K562 (cell line): ENCODE measurements around the gene NRF1. TPM values are rescaled to one million over a fixed set of nuclear protein-coding genes. Genes with fewer than 3 reads are reported as not detected.

Experiments
- ARID3B ChIP-seq: fragments of 250-450 bp; sonication (Bioruptor Pico); IDR thresholded peaks from 2 replicates; pipeline ENCODE4 v1.4.0; 2020; ENCODE audit warnings: borderline replicate concordance
- CUX1 ChIP-seq: fragments of 200-800 bp; sonication (Bioruptor generic); IDR thresholded peaks from 2 replicates; pipeline ENCODE4 v1.6.1; 2016; ENCODE audit warnings: missing genetic modification characterization, missing compliant biosample characterization
- DDX20 ChIP-seq: fragments of 450-650 bp; IDR thresholded peaks from 2 replicates; pipeline ENCODE4 v1.6.1; 2016; ENCODE audit warnings: missing genetic modification characterization, low read depth, mild to moderate bottlenecking, missing compliant biosample characterization, moderate library complexity
- DNMT1 ChIP-seq: fragments of 450-650 bp; IDR thresholded peaks from 2 replicates; pipeline ENCODE4 v1.6.1; 2016; ENCODE audit warnings: antibody characterized with exemption, mild to moderate bottlenecking
- DPF2 ChIP-seq: fragments of 450-650 bp; IDR thresholded peaks from 2 replicates; pipeline ENCODE4 v1.6.1; 2016
- EWSR1 ChIP-seq: fragments of 450-650 bp; IDR thresholded peaks from 2 replicates; pipeline ENCODE4 v1.6.1; 2018; ENCODE audit warnings: borderline replicate concordance, mild to moderate bottlenecking, low read depth, moderate library complexity; ENCODE audit not compliant: partially characterized antibody
- GATAD2B ChIP-seq: fragments of 450-650 bp; IDR thresholded peaks from 2 replicates; pipeline ENCODE4 v1.6.1; 2017; ENCODE audit warnings: mild to moderate bottlenecking, borderline replicate concordance
- HDAC1 ChIP-seq, 2 experiments: fragments of 450-650 bp; IDR thresholded peaks; 2 replicates each; pipeline ENCODE4 v1.6.1; 2016 to 2017; ENCODE audit warnings: inconsistent platforms in 1 of 2, mild to moderate bottlenecking in 1 of 2, moderate library complexity in 1 of 2
- HNRNPK ChIP-seq: fragments of 200-400 bp; formaldehyde crosslinking; IDR thresholded peaks from one replicate; pipeline ENCODE4 v1.6.1; 2018; ENCODE audit warnings: mild to moderate bottlenecking, low read depth, low read length; ENCODE audit not compliant: poor library complexity, severe bottlenecking
- KDM1A ChIP-seq, 2 experiments: fragments of 450-650 bp; IDR thresholded peaks; 2 replicates each; pipeline ENCODE4 v1.6.1; 2016; ENCODE audit warnings: mild to moderate bottlenecking in 2 of 2
- MAFF ChIP-seq: IDR thresholded peaks from 2 replicates; pipeline ENCODE4 v1.6.1; 2012; ENCODE audit warnings: low read length, improper control_type of control experiment
- NR3C1 ChIP-seq: sonication (generic); formaldehyde crosslinking; IDR thresholded peaks from 2 replicates; pipeline ENCODE4 v1.8.1; 2022; ENCODE audit warnings: missing genetic modification reagents
- POLR3A ChIP-seq: IDR thresholded peaks from 2 replicates; pipeline ENCODE4 v1.6.1; 2011; ENCODE audit warnings: borderline replicate concordance, mild to moderate bottlenecking, moderate library complexity; ENCODE audit not compliant: insufficient read length, insufficient read depth; ENCODE audit errors: extremely low read depth
- SREBF2 ChIP-seq: sonication (generic); formaldehyde crosslinking; IDR thresholded peaks from 2 replicates; pipeline ENCODE4 v1.4.0; 2020; ENCODE audit warnings: mild to moderate bottlenecking, missing genetic modification reagents
- ZBTB17 ChIP-seq: fragments of 450-650 bp; formaldehyde crosslinking; IDR thresholded peaks from 2 replicates; pipeline ENCODE4 v1.4.0; 2020; ENCODE audit warnings: mild to moderate bottlenecking
- ZMIZ1 ChIP-seq, 2 experiments: fragments of 150-350 bp in 1 of 2; IDR thresholded peaks; 2 replicates each; pipeline ENCODE4 v1.6.1; 2012 to 2016; ENCODE audit warnings: low read depth in 2 of 2, low read length in 2 of 2, mild to moderate bottlenecking in 1 of 2, moderate library complexity in 1 of 2
- ZNF24 ChIP-seq: fragments of 450-650 bp; IDR thresholded peaks from 2 replicates; pipeline ENCODE4 v1.6.1; 2016
- ZNF561 ChIP-seq: fragments of 450-650 bp; formaldehyde crosslinking; conservative IDR thresholded peaks from 2 replicates; pipeline ENCODE4 v1.4.0; 2020; ENCODE audit warnings: mild to moderate bottlenecking, moderate library complexity
- ZNF707 ChIP-seq: fragments of 250-450 bp; sonication (Bioruptor Pico); conservative IDR thresholded peaks from 2 replicates; pipeline ENCODE4 v1.8.0; 2022; ENCODE audit warnings: inconsistent platforms, mild to moderate bottlenecking, moderate library complexity
- polyA plus RNA-seq, 8 experiments: library from polyadenylated mRNA; depleted of rRNA in 4 of 8; stranded (reverse) in 5 of 8; unstranded in 3 of 8; fragments of >200 nt; fragmentation: Nextera tagmentation in 2 of 8; fragmentation: Illumina TruSeq in 1 of 8; extraction: Ambion mirVana in 2 of 8; extraction: Trizol in 1 of 8; gene quantifications; 2 replicates each; pipeline versions ENCODE4 v1.2.1 to v1.2.3, GENCODE V29; 2011 to 2014; ENCODE audit warnings: inconsistent platforms in 1 of 8, missing spikeins in 1 of 8
- total RNA-seq, 7 experiments: library from RNA; depleted of rRNA in 6 of 7; stranded (reverse); fragments of >200 nt in 6 of 7; fragmentation: Illumina TruSeq in 2 of 7; extraction: Trizol in 2 of 7; gene quantifications; 2 replicates each; pipeline versions ENCODE4 v1.2.1 to v1.2.3, GENCODE V29; 2011 to 2021; ENCODE audit warnings: low replicate concordance in 1 of 7

The NRF1 gene
- total and polyA plus RNA-seq, 9 of the 15 experiments (the other 6 are each of a cell fraction or from before 2014, with no cell fraction given), result 8.6 to 28.8 (median 20.3) TPM

GRCh38 chr7:129750091-129750490, 138.6 kb downstream of the NRF1 start (continued):
- TF ChIP-seq ZBTB17 (CRISPR knock-in tag) (no peak), ZNF24 (no peak), HDAC1 (IDR thresholded peaks at IDR 0.05) (0 out of 4 replicates have a peak, but pooled peaks of 1 of the 2 experiments have one; percentile 24), ZNF561 (CRISPR knock-in tag) (no peak), POLR3A (no peak), ZNF707 (CRISPR knock-in tag) (no peak), CUX1 (CRISPR knock-in tag) (peak; percentile 88), MAFF (peak; percentile 20; the same call in 1 of the 2 replicates), KDM1A (IDR thresholded peaks at IDR 0.05) (peak; percentile 54 to 67; a peak in 2 of 4 replicates), DDX20 (no peak), SREBF2 (no peak), DPF2 (peak; percentile 86), NR3C1 (CRISPR knock-in tag) (no peak), GATAD2B (0 out of 2 replicates have a peak, but pooled peaks have one; percentile 29), HNRNPK (no peak), ARID3B (CRISPR knock-in tag) (no peak), EWSR1 (no peak), ZMIZ1 (IDR thresholded peaks at IDR 0.05; ENCODE audit: low read depth in 2 of 2, low read length in 2 of 2) (peak in 1 of 2 experiments; percentile 74; a peak in 2 of 4 replicates), DNMT1 (no peak)
